T-cell (primary cell): ENCODE measurements around the gene FATE1. TPM values are rescaled to one million over a fixed set of nuclear protein-coding genes. Genes with fewer than 3 reads are reported as not detected.
A peak's percentile ranks its signal among the peaks of the same experiment; 100 is the strongest.

Experiments
- ATAC-seq, 4 experiments: fragments of 200-7000 bp in 3 of 4; fragments of 150-1000 bp in 1 of 4; cut with Tn5 transposase; replicated peaks in 1 of 4; 1 replicate in 3 of 4; 2 replicates in 1 of 4; pipeline ENCODE4 v1.10.0; 2021; ENCODE audit warnings: moderate library complexity in 3 of 4, mild to moderate bottlenecking in 2 of 4, moderate number of reproducible peaks in 1 of 4
- CTCF ChIA-PET, 2 donors: fragments of 300-600 bp; sonication (Branson Sonifier 250); formaldehyde crosslinking; loops; one replicate each; lab custom pipeline; 2022; ENCODE audit warnings: antibody characterized with exemption in 2 of 2; lab: Charles Lee
- POLR2A ChIA-PET, 2 donors: fragments of 300-600 bp; sonication (Branson Sonifier 250); formaldehyde crosslinking; loops; one replicate each; lab custom pipeline; 2022; ENCODE audit warnings: antibody characterized with exemption in 2 of 2; lab: Charles Lee
- DNase-seq, 35 experiments: peaks; one replicate each; pipeline versions ENCODE4 v3.0.0 to v3.0.0-alpha.2; 2013 to 2023
- H3K27ac ChIP-seq: one replicate; pipeline ENCODE4 v1.5.1; 2013; ENCODE audit warnings: low read length
- H3K27me3 ChIP-seq, 2 experiments: replicated peaks in 1 of 2; 1 replicate in 1 of 2; 2 replicates in 1 of 2; pipeline versions ENCODE4 v1.6.1 to v1.7.0; 2013; ENCODE audit warnings: low read length in 1 of 2, mixed read lengths in 1 of 2; ENCODE audit not compliant: control insufficient read depth in 2 of 2, insufficient read depth in 2 of 2; ENCODE audit errors: extremely low read depth in 1 of 2
- H3K36me3 ChIP-seq, 2 donors: 1 replicate in 1 of 2; 2 replicates in 1 of 2; pipeline versions ENCODE4 v1.6.1 to v1.7.0; 2013; ENCODE audit warnings: low read length in 1 of 2; ENCODE audit not compliant: control insufficient read depth in 2 of 2, insufficient read depth in 1 of 2; ENCODE audit errors: extremely low read depth in 1 of 2
- H3K4me1 ChIP-seq, 2 experiments: 1 replicate in 1 of 2; 2 replicates in 1 of 2; pipeline versions ENCODE4 v1.6.1 to v1.7.0; 2013; ENCODE audit warnings: low read length in 2 of 2, mixed read lengths in 1 of 2; ENCODE audit not compliant: insufficient read depth in 2 of 2, control insufficient read depth in 1 of 2; ENCODE audit errors: extremely low read depth in 1 of 2
- H3K4me3 ChIP-seq, 2 donors: 1 replicate in 1 of 2; 2 replicates in 1 of 2; pipeline versions ENCODE4 v1.5.1 to v1.7.0; 2013; ENCODE audit warnings: mild to moderate bottlenecking in 2 of 2, low read length in 1 of 2, moderate library complexity in 1 of 2; ENCODE audit not compliant: control insufficient read depth in 1 of 2; ENCODE audit errors: extremely low read depth in 1 of 2
- H3K9me3 ChIP-seq: 2 replicates; pipeline ENCODE4 v1.7.0; 2013
- H3K27ac Mint-ChIP-seq, 2 donors: one replicate each; pipeline ENCODE4 v1.8.0; 2020 to 2021; ENCODE audit warnings: mild to moderate bottlenecking in 2 of 2, mixed read lengths in 2 of 2
- H3K27me3 Mint-ChIP-seq, 2 donors: one replicate each; pipeline ENCODE4 v1.8.0; 2021 to 2022; ENCODE audit warnings: mixed read lengths in 2 of 2
- H3K36me3 Mint-ChIP-seq: one replicate; pipeline ENCODE4 v1.8.0; 2021; ENCODE audit warnings: mixed read lengths
- H3K4me1 Mint-ChIP-seq, 3 donors: one replicate each; pipeline ENCODE4 v1.8.0; 2020 to 2022; ENCODE audit warnings: mixed read lengths in 3 of 3, mild to moderate bottlenecking in 1 of 3
- H3K4me3 Mint-ChIP-seq, 3 donors: one replicate each; pipeline ENCODE4 v1.8.0; 2020 to 2022; ENCODE audit warnings: mild to moderate bottlenecking in 3 of 3, mixed read lengths in 3 of 3, moderate library complexity in 3 of 3
- H3K9me3 Mint-ChIP-seq, 3 donors: one replicate each; pipeline ENCODE4 v1.8.0; 2020 to 2022; ENCODE audit warnings: mixed read lengths in 3 of 3
- WGBS: methylation state at CpG from one replicate; pipeline ENCODE4 v1.1.5; 2013; ENCODE audit warnings: missing lambda C conversion rate; ENCODE audit not compliant: insufficient coverage; 5-methylcytosine and 5-hydroxymethylcytosine counted together
- total RNA-seq, 35 experiments: library from RNA in 6 of 35; stranded (reverse) in 6 of 35; fragments of 120-200 nt in 1 of 35; gene quantifications; one replicate each; pipeline versions ENCODE4 v1.2.1 to v1.2.4 and lab custom pipeline; 2013 to 2026

Gene FATE1
- total RNA-seq, 5 donors from 2014 or later (not counting 1 experiment from before 2014, with no cell fraction given) = not detected

GRCh38 chrX:151742311-151742710, 26.5 kb downstream of the FATE1 start:
- Mint-ChIP-seq H3K27me3 (peaks cover 0 to 13% of the 10 kb centered on the region in 2 donors), H3K27ac (no peak overlapping the region), H3K9me3 (no peaks in the 10 kb centered on the region), H3K36me3 (no peaks in the 10 kb centered on the region), H3K4me1 (no peaks in the 10 kb centered on the region), H3K4me3 (no peak overlapping the region)
- Histone ChIP-seq H3K27me3 (peaks cover 0 to 3% of the 10 kb centered on the region in 2 experiments), H3K4me1 (no peaks in the 10 kb centered on the region), H3K27ac (no peak overlapping the region), H3K9me3 (no peaks in the 10 kb centered on the region), H3K36me3 (no peaks in the 10 kb centered on the region), H3K4me3 (no peak overlapping the region)
- WGBS = 100% methylated on average over 3 of the region's 5 CpGs
- CTCF ChIA-PET = interaction anchor here in 1 of 2 donors (0.6 kb wide), 1 partner anchor 11 kb away, joined by 3 read pairs; no protein-coding TSS in a partner anchor
- ATAC-seq (no peak), DNase-seq (no peak)
- POLR2A ChIA-PET = no interaction called here

- Histone ChIP-seq H3K36me3 (no peaks in the 10 kb centered on the region), H3K27me3 (no peaks in the 10 kb centered on the region), H3K27ac (no peak overlapping the region), H3K4me1 (no peaks in the 10 kb centered on the region), H3K9me3 (no peaks in the 10 kb centered on the region), H3K4me3 (no peak overlapping the region)
- peaks cover 0 to 14% of the 10 kb centered on the region in 2 donors for H3K27me3 Mint-ChIP-seq
- peak in 1 of 35 experiments; percentile 1 for DNase-seq
- no peak for ATAC-seq
- ChIA-PET POLR2A (no interaction called here), CTCF (no interaction called here)
- H3K9me3 Mint-ChIP-seq = no peaks in the 10 kb centered on the region
- no peaks in the 10 kb centered on the region for H3K4me1 Mint-ChIP-seq
- H3K27ac Mint-ChIP-seq = no peak overlapping the region
- WGBS = 83% methylated on average over 4 of the region's 21 CpGs
- H3K36me3 Mint-ChIP-seq = no peaks in the 10 kb centered on the region
- H3K4me3 Mint-ChIP-seq = no peak overlapping the region
These were observed 28.0 kb downstream of the FATE1 start for GRCh38 chrX:151743651-151744470.

GRCh38 chrX:151745651-151746050, 29.8 kb downstream of the FATE1 start:
- H3K27ac ChIP-seq = no peak overlapping the region
- no peak for ATAC-seq
- Mint-ChIP-seq H3K4me3 (no peak overlapping the region), H3K27me3 (peaks cover under 1 to 18% of the 10 kb centered on the region in 2 donors), H3K36me3 (no peaks in the 10 kb centered on the region), H3K27ac (no peak overlapping the region), H3K4me1 (no peaks in the 10 kb centered on the region), H3K9me3 (no peaks in the 10 kb centered on the region)
- DNase-seq = no peak
- CTCF ChIA-PET = no interaction called here
- H3K4me1 ChIP-seq = no peaks in the 10 kb centered on the region
- WGBS = no CpG with 5 or more reads among the region's 6 CpGs
- POLR2A ChIA-PET = no interaction called here
- no peak overlapping the region for H3K4me3 ChIP-seq
- no peaks in the 10 kb centered on the region for H3K9me3 ChIP-seq
- no peaks in the 10 kb centered on the region for H3K36me3 ChIP-seq
- H3K27me3 ChIP-seq = no peaks in the 10 kb centered on the region

- ChIA-PET POLR2A (no interaction called here), CTCF (no interaction called here)
- H3K27me3 Mint-ChIP-seq = peaks cover 9 to 25% of the 10 kb centered on the region in 2 donors
- no peak overlapping the region for H3K4me3 Mint-ChIP-seq
- Histone ChIP-seq H3K4me3 (no peak overlapping the region), H3K4me1 (no peaks in the 10 kb centered on the region), H3K9me3 (no peaks in the 10 kb centered on the region), H3K27me3 (no peaks in the 10 kb centered on the region), H3K27ac (no peak overlapping the region), H3K36me3 (no peaks in the 10 kb centered on the region)
- WGBS = no CpG with 5 or more reads among the region's 2 CpGs
- no peaks in the 10 kb centered on the region for H3K4me1 Mint-ChIP-seq
- no peak for ATAC-seq
- no peaks in the 10 kb centered on the region for H3K9me3 Mint-ChIP-seq
- no peaks in the 10 kb centered on the region for H3K36me3 Mint-ChIP-seq
- DNase-seq = no peak
- H3K27ac Mint-ChIP-seq = no peak overlapping the region
These were observed 30.7 kb downstream of the FATE1 start for GRCh38 chrX:151746502-151746901.

GRCh38 chrX:151750511-151750910, 34.7 kb downstream of the FATE1 start:
- Histone ChIP-seq H3K27me3 (peaks cover 0 to 10% of the 10 kb centered on the region in 2 experiments), H3K4me3 (no peak overlapping the region), H3K9me3 (no peaks in the 10 kb centered on the region), H3K4me1 (no peaks in the 10 kb centered on the region), H3K27ac (no peak overlapping the region), H3K36me3 (no peaks in the 10 kb centered on the region)
- ChIA-PET POLR2A (interaction anchor here in 1 of 2 donors (0.6 kb wide), 1 partner anchor 11 kb away, joined by 3 read pairs; no protein-coding TSS in a partner anchor), CTCF (no interaction called here)
- WGBS = 83% methylated on average over 4 of the region's 5 CpGs
- H3K27ac Mint-ChIP-seq = no peak overlapping the region
- H3K27me3 Mint-ChIP-seq = peaks cover 10 to 35% of the 10 kb centered on the region in 2 donors
- H3K9me3 Mint-ChIP-seq = no peaks in the 10 kb centered on the region
- ATAC-seq (no peak), DNase-seq (no peak)
- no peaks in the 10 kb centered on the region for H3K4me1 Mint-ChIP-seq
- H3K36me3 Mint-ChIP-seq = no peaks in the 10 kb centered on the region
- no peak overlapping the region for H3K4me3 Mint-ChIP-seq

GRCh38 chrX:151752847-151753246, 37.0 kb downstream of the FATE1 start:
- Mint-ChIP-seq H3K27ac (no peak overlapping the region), H3K4me3 (no peak overlapping the region), H3K4me1 (no peaks in the 10 kb centered on the region), H3K27me3 (peaks cover 10 to 44% of the 10 kb centered on the region in 2 donors), H3K36me3 (no peaks in the 10 kb centered on the region), H3K9me3 (no peaks in the 10 kb centered on the region)
- ATAC-seq (no peak), DNase-seq (no peak)
- H3K36me3 ChIP-seq = no peaks in the 10 kb centered on the region
- H3K27ac ChIP-seq = no peak overlapping the region
- H3K4me3 ChIP-seq = no peak overlapping the region
- WGBS = 100% methylated on average over 1 of the region's 5 CpGs
- H3K9me3 ChIP-seq = no peaks in the 10 kb centered on the region
- peaks cover 0 to 12% of the 10 kb centered on the region in 2 experiments for H3K27me3 ChIP-seq
- ChIA-PET CTCF (interaction anchor here in 1 of 2 donors (0.9 kb wide), 1 partner anchor 15 kb away, joined by 10 read pairs; no protein-coding TSS in a partner anchor), POLR2A (no interaction called here)
- no peaks in the 10 kb centered on the region for H3K4me1 ChIP-seq
